HepG2 (cell line): ENCODE measurements around the gene SDHAF1. TPM values are rescaled to one million over a fixed set of nuclear protein-coding genes. Genes with fewer than 3 reads are reported as not detected.

Source experiments
- ARID2 ChIP-seq: sonication (generic); formaldehyde crosslinking; IDR thresholded peaks from 2 replicates; pipeline ENCODE4 v1.8.1; 2022; ENCODE audit warnings: mild to moderate bottlenecking, missing genetic modification reagents, borderline replicate concordance
- CBFB ChIP-seq: sonication (generic); formaldehyde crosslinking; IDR thresholded peaks from 2 replicates; pipeline ENCODE4 v1.4.0; 2020; ENCODE audit warnings: missing genetic modification reagents
- EHMT2 ChIP-seq: fragments of 200-600 bp; sonication (generic); IDR thresholded peaks from 2 replicates; pipeline ENCODE4 v1.7.0; 2017; ENCODE audit warnings: antibody characterized with exemption, low read depth, low read length, borderline replicate concordance
- FOXJ3 ChIP-seq: sonication (generic); formaldehyde crosslinking; IDR thresholded peaks from 2 replicates; pipeline ENCODE4 v1.4.0; 2020; ENCODE audit warnings: missing genetic modification reagents, mild to moderate bottlenecking, borderline replicate concordance
- FOXP1 ChIP-seq, 2 experiments: fragments of 450-650 bp in 1 of 2; IDR thresholded peaks; 2 replicates each; pipeline ENCODE4 v1.6.1; 2017 to 2018; ENCODE audit warnings: antibody characterized with exemption in 1 of 2
- GLI4 ChIP-seq: sonication (generic); formaldehyde crosslinking; IDR thresholded peaks from 2 replicates; pipeline ENCODE4 v1.5.1; 2020; ENCODE audit warnings: missing genetic modification reagents, mild to moderate bottlenecking, moderate library complexity, borderline replicate concordance
- NFRKB ChIP-seq: fragments of 450-650 bp; IDR thresholded peaks from 2 replicates; pipeline ENCODE4 v1.6.1; 2017
- POLR2AphosphoS5 ChIP-seq: IDR thresholded peaks from 2 replicates; pipeline ENCODE4 v1.6.1; 2012; ENCODE audit warnings: low read depth, low read length
- SMARCC2 ChIP-seq: fragments of 450-650 bp; IDR thresholded peaks from 2 replicates; pipeline ENCODE4 v1.6.1; 2017; ENCODE audit warnings: antibody characterized with exemption, mild to moderate bottlenecking
- ZBED4 ChIP-seq: sonication (generic); formaldehyde crosslinking; IDR thresholded peaks from 2 replicates; pipeline ENCODE4 v1.4.0; 2020; ENCODE audit warnings: missing genetic modification reagents, borderline replicate concordance
- ZBTB26 ChIP-seq: IDR thresholded peaks from 2 replicates; pipeline ENCODE4 v1.6.1; 2016; ENCODE audit warnings: missing compliant biosample characterization, missing genetic modification reagents, borderline replicate concordance
- ZMAT3 ChIP-seq: sonication (generic); formaldehyde crosslinking; conservative IDR thresholded peaks from 2 replicates; pipeline ENCODE4 v1.7.0; 2021; ENCODE audit warnings: missing genetic modification reagents
- ZNF180 ChIP-seq: sonication (generic); formaldehyde crosslinking; IDR thresholded peaks from 2 replicates; pipeline ENCODE4 v1.4.0; 2020; ENCODE audit warnings: low read depth, missing genetic modification reagents, borderline replicate concordance
- ZNF616 ChIP-seq: sonication (generic); formaldehyde crosslinking; IDR thresholded peaks from 2 replicates; pipeline ENCODE4 v1.5.0; 2020; ENCODE audit warnings: low read depth, mild to moderate bottlenecking, missing genetic modification reagents
- ZNF644 ChIP-seq: IDR thresholded peaks from 2 replicates; pipeline ENCODE4 v1.6.1; 2016; ENCODE audit warnings: low read depth
- ZNF704 ChIP-seq: sonication (generic); formaldehyde crosslinking; IDR thresholded peaks from 2 replicates; pipeline ENCODE4 v1.8.1; 2023; ENCODE audit warnings: mild to moderate bottlenecking, inconsistent platforms, moderate library complexity, missing genetic modification reagents, borderline replicate concordance
- ZXDC ChIP-seq: sonication (generic); formaldehyde crosslinking; IDR thresholded peaks from 2 replicates; pipeline ENCODE4 v1.5.0; 2020; ENCODE audit warnings: mild to moderate bottlenecking, missing genetic modification reagents
- polyA plus RNA-seq, 8 experiments: library from polyadenylated mRNA; depleted of rRNA in 3 of 8; stranded (reverse) in 7 of 8; unstranded in 1 of 8; fragments of >200 nt; fragmentation: Illumina TruSeq in 4 of 8; extraction: Trizol in 4 of 8; gene quantifications; 2 replicates each; pipeline versions ENCODE4 v1.2.1 to v1.2.3, GENCODE V29; 2011 to 2016; ENCODE audit warnings: low read depth in 4 of 8, missing spikeins in 1 of 8, mixed read lengths in 1 of 8; ENCODE audit not compliant: insufficient read depth in 1 of 8
- total RNA-seq, 5 experiments: library from RNA; depleted of rRNA; stranded (reverse); fragments of >200 nt; fragmentation: Illumina TruSeq; extraction: Trizol; gene quantifications; 2 replicates each; pipeline ENCODE4 v1.2.3, GENCODE V29; 2016; ENCODE audit warnings: low read depth in 1 of 5

The SDHAF1 gene
- total and polyA plus RNA-seq, 2 of the 13 experiments (the other 11 are each of a cell fraction or from before 2014, with no cell fraction given) = 17.8 to 22.8 TPM

- TF ChIP-seq EHMT2 = no peak
- TF ChIP-seq ZBTB26 (CRISPR knock-in tag) = no peak
- peak; percentile 67; the same call in 1 of the 2 replicates for TF ChIP-seq CBFB (CRISPR knock-in tag)
- no peak for TF ChIP-seq FOXP1 (IDR thresholded peaks at IDR 0.05)
- no peak for TF ChIP-seq FOXP1 (CRISPR knock-in tag; IDR thresholded peaks at IDR 0.05)
- no peak for TF ChIP-seq ZNF180
- TF ChIP-seq ZNF704 (CRISPR knock-in tag) = peak; percentile 56; the same call in 1 of the 2 replicates
- no peak; the same call in 1 of the 2 replicates for TF ChIP-seq ZMAT3 (CRISPR knock-in tag)
- peak; percentile 92 for TF ChIP-seq POLR2AphosphoS5
- TF ChIP-seq GLI4 (CRISPR knock-in tag) = no peak; the same call in 1 of the 2 replicates
- 0 out of 2 replicates have a peak, but pooled peaks have one; percentile 25 for TF ChIP-seq ZBED4 (CRISPR knock-in tag)
- no peak for TF ChIP-seq ARID2 (CRISPR knock-in tag)
- peak; percentile 50; the same call in 1 of the 2 replicates for TF ChIP-seq ZXDC
- no peak for TF ChIP-seq NFRKB
- TF ChIP-seq SMARCC2 = no peak
- TF ChIP-seq ZNF644 (CRISPR knock-in tag) = no peak
- TF ChIP-seq ZNF616 (CRISPR knock-in tag) = 0 out of 2 replicates have a peak, but pooled peaks have one; percentile 53
- TF ChIP-seq FOXJ3 (CRISPR knock-in tag) = no peak
Measured at GRCh38 chr19:35995048-35995993, at the start of gene SDHAF1 (continued).
